Smooth muscle cell (in vitro differentiated cells): ENCODE results near the gene MGMT. TPM values are rescaled to one million over a fixed set of nuclear protein-coding genes. Genes with fewer than 3 reads are reported as not detected.

ENCODE experiments used
- DNase-seq: peaks from one replicate; lab custom pipeline; 2025; ENCODE audit not compliant: unreplicated experiment; lab: John Stamatoyannopoulos, UW
- H2AFZ ChIP-seq: fragments of 200-600 bp; sonication (generic); 2 replicates; pipeline ENCODE4 v1.6.0; 2016; ENCODE audit warnings: antibody characterized with exemption, low read depth, mild to moderate bottlenecking
- H3F3A ChIP-seq: fragments of 200-600 bp; sonication (generic); 2 replicates; pipeline ENCODE4 v1.6.0; 2017; ENCODE audit warnings: antibody characterized with exemption, low read depth
- H3K27ac ChIP-seq: fragments of 200-600 bp; sonication (generic); 2 replicates; pipeline ENCODE4 v1.5.1; 2016; ENCODE audit warnings: low read depth, mild to moderate bottlenecking
- H3K27me3 ChIP-seq: fragments of 200-600 bp; sonication (generic); 2 replicates; pipeline ENCODE4 v1.6.1; 2016; ENCODE audit warnings: low read depth, mild to moderate bottlenecking
- H3K36me3 ChIP-seq: fragments of 200-600 bp; sonication (generic); 2 replicates; pipeline ENCODE4 v1.5.1; 2016; ENCODE audit warnings: low read depth
- H3K4me1 ChIP-seq: fragments of 200-600 bp; sonication (generic); 2 replicates; pipeline ENCODE4 v1.5.1; 2016; ENCODE audit warnings: low read depth
- H3K4me2 ChIP-seq: fragments of 200-600 bp; sonication (generic); 2 replicates; pipeline ENCODE4 v1.6.0; 2016; ENCODE audit warnings: mild to moderate bottlenecking
- H3K4me3 ChIP-seq: fragments of 200-600 bp; sonication (generic); 2 replicates; pipeline ENCODE4 v1.5.1; 2016; ENCODE audit warnings: mild to moderate bottlenecking
- H3K79me2 ChIP-seq: fragments of 200-600 bp; sonication (generic); 2 replicates; pipeline ENCODE4 v1.6.0; 2016; ENCODE audit warnings: low read depth, mild to moderate bottlenecking
- H3K9ac ChIP-seq: fragments of 200-600 bp; sonication (generic); 2 replicates; pipeline ENCODE4 v1.6.0; 2016; ENCODE audit warnings: low read depth
- H3K9me3 ChIP-seq: fragments of 200-600 bp; sonication (generic); replicated peaks from 2 replicates; pipeline ENCODE4 v1.5.1; 2016; ENCODE audit warnings: low read depth
- H4K20me1 ChIP-seq: fragments of 200-600 bp; sonication (generic); 2 replicates; pipeline ENCODE4 v1.6.0; 2016; ENCODE audit warnings: low read depth
- CTCF ChIP-seq: fragments of 200-600 bp; sonication (generic); IDR thresholded peaks from 2 replicates; pipeline ENCODE4 v1.5.1; 2017; ENCODE audit warnings: borderline replicate concordance, mild to moderate bottlenecking, antibody characterized with exemption; ENCODE audit not compliant: insufficient read depth, poor library complexity, severe bottlenecking
- WGBS: methylation state at CpG from one replicate; pipeline ENCODE4 v1.1.7; 2016; ENCODE audit warnings: low lambda C conversion rate; 5-methylcytosine and 5-hydroxymethylcytosine counted together
- polyA plus RNA-seq: library from polyadenylated mRNA; unstranded; fragments of >200 nt; fragmentation: Nextera tagmentation; extraction: Ambion mirVana; gene quantifications from 2 replicates; pipeline ENCODE4 v1.2.1, GENCODE V29; 2016
- total RNA-seq: library from RNA; depleted of rRNA; stranded (reverse); fragments of >200 nt; gene quantifications from 2 replicates; pipeline ENCODE4 v1.2.3, GENCODE V29; 2014

MGMT gene
- total and polyA plus RNA-seq, 2 experiments from 2014 or later: 21.0 to 33.0 TPM

- Histone ChIP-seq H2AFZ (no peak overlapping the region), H3K4me3 (no peak overlapping the region), H4K20me1 (peaks cover 7% of the 10 kb centered on the region), H3K4me2 (no peak overlapping the region), H3K36me3 (no peaks in the 10 kb centered on the region), H3K9ac (no peak overlapping the region), H3K79me2 (no peaks in the 10 kb centered on the region), H3F3A (no peaks in the 10 kb centered on the region), H3K4me1 (no peaks in the 10 kb centered on the region), H3K27me3 (no peaks in the 10 kb centered on the region), H3K9me3 (no peaks in the 10 kb centered on the region), H3K27ac (no peak overlapping the region)
- WGBS: 87% methylated on average over 11 of the region's 11 CpGs
- TF ChIP-seq CTCF: no peak
- no peak for DNase-seq
Observed at GRCh38 chr10:129523723-129524316, 56.8 kb downstream of the MGMT start.

- Histone ChIP-seq H3K27ac (no peak overlapping the region), H3K4me1 (no peaks in the 10 kb centered on the region), H3K9me3 (no peaks in the 10 kb centered on the region), H2AFZ (no peak overlapping the region), H3K27me3 (no peaks in the 10 kb centered on the region), H3F3A (no peaks in the 10 kb centered on the region), H3K4me3 (no peak overlapping the region), H3K79me2 (no peaks in the 10 kb centered on the region), H3K9ac (no peak overlapping the region), H3K36me3 (no peaks in the 10 kb centered on the region), H3K4me2 (no peak overlapping the region), H4K20me1 (peaks cover 7% of the 10 kb centered on the region)
- WGBS: 67% methylated on average over 3 of the region's 3 CpGs
- DNase-seq: no peak
- no peak for TF ChIP-seq CTCF
Observed at GRCh38 chr10:129524936-129525335, 57.9 kb downstream of the MGMT start.

GRCh38 chr10:129525401-129525801 lies 58.4 kb downstream of the MGMT start:
- Histone ChIP-seq H3F3A (no peaks in the 10 kb centered on the region), H3K4me2 (no peak overlapping the region), H3K4me3 (no peak overlapping the region), H3K27me3 (no peaks in the 10 kb centered on the region), H3K79me2 (no peaks in the 10 kb centered on the region), H3K9ac (no peak overlapping the region), H4K20me1 (peaks cover 7% of the 10 kb centered on the region), H3K27ac (no peak overlapping the region), H3K4me1 (no peaks in the 10 kb centered on the region), H2AFZ (no peak overlapping the region), H3K9me3 (no peaks in the 10 kb centered on the region), H3K36me3 (no peaks in the 10 kb centered on the region)
- DNase-seq: no peak
- no peak for TF ChIP-seq CTCF
- WGBS: 77% methylated on average over 13 of the region's 13 CpGs

GRCh38 chr10:129526943-129527342 lies 59.9 kb downstream of the MGMT start:
- no peak overlapping the region for H3K27ac ChIP-seq
- peaks cover 8% of the 10 kb centered on the region for H4K20me1 ChIP-seq
- no peak for TF ChIP-seq CTCF
- no peak for DNase-seq
- WGBS: 99% methylated on average over 12 of the region's 12 CpGs
- H3K4me2 ChIP-seq: no peak overlapping the region
- no peaks in the 10 kb centered on the region for H3K9me3 ChIP-seq
- no peaks in the 10 kb centered on the region for H3K27me3 ChIP-seq
- no peak overlapping the region for H3K4me3 ChIP-seq
- no peaks in the 10 kb centered on the region for H3K36me3 ChIP-seq
- H3F3A ChIP-seq: no peaks in the 10 kb centered on the region
- H2AFZ ChIP-seq: no peak overlapping the region
- H3K79me2 ChIP-seq: no peaks in the 10 kb centered on the region
- no peaks in the 10 kb centered on the region for H3K4me1 ChIP-seq
- no peak overlapping the region for H3K9ac ChIP-seq
